Upper lobe of left lung (tissue), 6 donors: Measurements from ENCODE around the gene SLC25A25. TPM values are rescaled to one million over a fixed set of nuclear protein-coding genes. Genes with fewer than 3 reads are reported as not detected.

Source experiments
- ATAC-seq, 2 donors: fragments of 200-7000 bp; cut with Tn5 transposase; one replicate each; pipeline ENCODE4 v1.9.1; 2022; ENCODE audit warnings: mild to moderate bottlenecking in 2 of 2, moderate library complexity in 2 of 2; ENCODE audit not compliant: low FRiP score in 2 of 2
- DNase-seq, 2 donors: peaks; one replicate each; pipeline ENCODE4 v3.0.0-alpha.2; 2019 to 2020
- H3K27ac ChIP-seq, 4 donors: fragments of 200-600 bp; sonication (generic); one replicate each; pipeline ENCODE4 v1.5.1; 2016 to 2019
- H3K27me3 ChIP-seq, 4 donors: fragments of 200-600 bp; sonication (generic); one replicate each; pipeline ENCODE4 v1.5.1; 2017 to 2019
- H3K36me3 ChIP-seq, 4 donors: fragments of 200-600 bp; sonication (generic); one replicate each; pipeline ENCODE4 v1.5.1; 2016 to 2019
- H3K4me1 ChIP-seq, 4 donors: fragments of 200-600 bp; sonication (generic); one replicate each; pipeline ENCODE4 v1.5.1; 2018 to 2019
- H3K4me3 ChIP-seq, 4 donors: fragments of 200-600 bp; sonication (generic); one replicate each; pipeline ENCODE4 v1.5.1; 2017 to 2019; ENCODE audit warnings: mild to moderate bottlenecking in 2 of 4, moderate library complexity in 1 of 4
- H3K9me3 ChIP-seq, 4 donors: fragments of 200-600 bp; sonication (generic); one replicate each; pipeline ENCODE4 v1.5.1; 2018 to 2019
- CTCF ChIP-seq, 6 experiments: fragments of 450-650 bp in 4 of 6; fragments of 200-600 bp in 2 of 6; sonication (generic) in 2 of 6; IDR thresholded peaks; one replicate each; pipeline ENCODE4 v1.5.1; 2016 to 2019; ENCODE audit warnings: antibody characterized with exemption in 6 of 6
- EP300 ChIP-seq, 4 donors: sonication (generic); formaldehyde crosslinking; IDR thresholded peaks; one replicate each; pipeline ENCODE4 v1.5.1; 2017; ENCODE audit warnings: antibody characterized with exemption in 4 of 4, control low read depth in 2 of 4
- POLR2A ChIP-seq, 4 donors: fragments of 450-650 bp; IDR thresholded peaks; one replicate each; pipeline ENCODE4 v1.5.1; 2016 to 2017; ENCODE audit warnings: antibody characterized with exemption in 4 of 4, mild to moderate bottlenecking in 2 of 4
- POLR2AphosphoS5 ChIP-seq, 2 donors: sonication (generic); formaldehyde crosslinking; IDR thresholded peaks; one replicate each; pipeline ENCODE4 v1.5.1; 2017; ENCODE audit warnings: antibody characterized with exemption in 2 of 2
- WGBS, 2 donors: methylation state at CpG; one replicate each; pipeline ENCODE4 v1.1.5; 2017 to 2018; 5-methylcytosine and 5-hydroxymethylcytosine counted together
- total RNA-seq, 6 donors: library from RNA; depleted of rRNA in 4 of 6; stranded (reverse); fragments of >200 nt in 4 of 6; gene quantifications; one replicate each; pipeline versions ENCODE4 v1.1.0 to v1.2.1, GENCODE V29; 2016 to 2021
- donor health status: DM: no; HTN: no; CAD: no; lungs with moderate emphysema.
- donor health status: DM: no; HTN: yes; CAD: no; lungs with severe emphysema.

Gene SLC25A25
- total RNA-seq, 6 donors from 2014 or later, result 23.6 to 40.2 (median 33.7) TPM

DNA sequence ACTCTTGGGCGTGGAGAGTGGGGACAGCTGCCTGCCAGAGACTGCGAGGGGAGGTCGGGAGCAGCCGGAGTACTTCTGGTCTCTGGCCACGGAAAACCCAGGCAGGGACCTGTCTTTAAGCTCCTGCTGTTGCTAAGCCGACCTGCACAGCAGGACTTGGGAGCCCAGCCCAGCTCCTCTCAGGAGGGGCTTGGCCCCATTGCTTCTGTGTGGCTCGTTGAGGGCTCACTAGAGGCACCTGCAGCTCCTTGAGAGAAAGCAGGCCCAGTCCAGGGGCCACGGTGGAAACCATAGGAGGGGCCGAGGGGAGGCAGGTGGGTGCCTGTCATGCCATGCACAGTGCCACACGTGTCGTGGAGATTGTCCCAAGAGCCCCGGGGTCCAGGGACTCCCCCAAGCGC lies 77.9 kb downstream of the SLC25A25 start:
- WGBS, 2 donors, result 78 to 90% methylated on average over 4 to 12 of the region's 13 CpGs
- TF ChIP-seq POLR2AphosphoS5 (IDR thresholded peaks at IDR 0.05) (no peak), CTCF (IDR thresholded peaks at IDR 0.05) (no peak), EP300 (IDR thresholded peaks at IDR 0.05) (no peak), POLR2A (IDR thresholded peaks at IDR 0.05) (no peak)
- peaks cover 19 to 33% (median 22%) of the 10 kb centered on the region in 4 donors for H3K4me1 ChIP-seq
- H3K9me3 ChIP-seq, result no peaks in the 10 kb centered on the region
- H3K36me3 ChIP-seq, result no peaks in the 10 kb centered on the region
- no peak for ATAC-seq
- no peak overlapping the region for H3K4me3 ChIP-seq
- H3K27ac ChIP-seq, result no peak overlapping the region
- DNase-seq, result no peak
- H3K27me3 ChIP-seq, result no peaks in the 10 kb centered on the region

DNA sequence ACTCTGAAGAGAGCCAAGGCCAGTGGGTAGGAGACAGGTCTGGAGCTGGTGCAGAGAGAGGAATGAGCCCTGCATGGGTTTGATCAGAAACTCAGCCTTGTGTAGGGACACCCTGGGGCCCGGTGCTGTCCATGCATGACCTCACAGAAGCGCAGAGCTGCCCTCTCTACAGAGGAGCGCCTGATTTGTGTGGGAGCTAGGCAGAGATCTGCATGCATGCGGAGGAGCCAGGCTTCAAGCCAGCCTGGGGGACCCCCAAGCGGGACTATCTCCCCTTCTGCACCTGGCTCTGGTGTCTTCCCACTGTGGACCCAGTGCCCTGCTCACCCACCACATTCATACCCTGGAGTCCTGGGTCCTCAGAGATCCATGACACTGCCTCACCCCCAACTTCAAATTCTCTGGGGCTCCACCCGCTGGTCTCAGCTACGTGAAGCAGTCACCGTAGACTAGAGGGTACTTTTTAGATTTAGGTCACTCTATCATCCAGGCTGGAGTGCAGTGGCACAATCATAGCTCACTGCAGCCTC lies 78.6 kb downstream of the SLC25A25 start:
- H3K27me3 ChIP-seq, result no peaks in the 10 kb centered on the region
- no peaks in the 10 kb centered on the region for H3K9me3 ChIP-seq
- no peak overlapping the region for H3K4me3 ChIP-seq
- DNase-seq, result no peak
- H3K4me1 ChIP-seq, result peaks cover 19 to 33% (median 22%) of the 10 kb centered on the region in 4 donors
- WGBS, 2 donors, result 90 to 97% methylated on average over 4 to 8 of the region's 8 CpGs
- TF ChIP-seq POLR2A (IDR thresholded peaks at IDR 0.05), result no peak
- TF ChIP-seq POLR2AphosphoS5 (IDR thresholded peaks at IDR 0.05), result no peak
- TF ChIP-seq EP300 (IDR thresholded peaks at IDR 0.05), result no peak
- TF ChIP-seq CTCF (IDR thresholded peaks at IDR 0.05), result no peak
- H3K27ac ChIP-seq, result no peak overlapping the region
- no peak for ATAC-seq
- no peaks in the 10 kb centered on the region for H3K36me3 ChIP-seq

GRCh38 chr9:128148509-128149000 lies 80.5 kb downstream of the SLC25A25 start:
- ATAC-seq, result no peak
- Histone ChIP-seq H3K27ac (peak overlapping the region; percentile 66 to 81 (median 75)), H3K36me3 (no peaks in the 10 kb centered on the region), H3K4me3 (no peak overlapping the region), H3K27me3 (no peaks in the 10 kb centered on the region), H3K4me1 (peaks cover 16 to 33% (median 22%) of the 10 kb centered on the region in 4 donors), H3K9me3 (no peaks in the 10 kb centered on the region)
- DNase-seq, result no peak
- TF ChIP-seq POLR2AphosphoS5 (IDR thresholded peaks at IDR 0.05), result no peak
- no peak for TF ChIP-seq POLR2A (IDR thresholded peaks at IDR 0.05)
- no peak for TF ChIP-seq CTCF (IDR thresholded peaks at IDR 0.05)
- TF ChIP-seq EP300 (IDR thresholded peaks at IDR 0.05), result no peak
- WGBS, 2 donors, result 84 to 100% methylated on average over 1 to 5 of the region's 5 CpGs

GRCh38 chr9:128149001-128149701 lies 81.1 kb downstream of the SLC25A25 start, which contains the start of gene LCN2:
Gene LCN2 (plus strand): TSS chr9:128149453. CDS start chr9:128149526, 73 bp downstream.
- Histone ChIP-seq H3K9me3 (no peaks in the 10 kb centered on the region), H3K4me3 (peak within 1 kb of the TSS in 1 of 4 donors; percentile 16), H3K36me3 (no peaks in the 10 kb centered on the region), H3K4me1 (peaks cover 16 to 33% (median 22%) of the 10 kb centered on the region in 4 donors), H3K27me3 (no peaks in the 10 kb centered on the region), H3K27ac (peak within 1 kb of the TSS; percentile 66 to 81 (median 75))
- ATAC-seq (peak; percentile 34 to 72), DNase-seq (peak in 1 of 2 donors; percentile 82)
- WGBS, 2 donors, result 33 to 60% methylated on average over 8 to 9 of the region's 9 CpGs
- peak in 1 of 4 donors; percentile 27 for TF ChIP-seq POLR2A (IDR thresholded peaks at IDR 0.05)
- peak in 2 of 4 donors; percentile 77 to 86 for TF ChIP-seq EP300 (IDR thresholded peaks at IDR 0.05)
- no peak for TF ChIP-seq CTCF (IDR thresholded peaks at IDR 0.05)
- TF ChIP-seq POLR2AphosphoS5 (IDR thresholded peaks at IDR 0.05), result peak; percentile 49 to 62
